GM18858 (cell line): ENCODE results near the gene CCDC73.
"Not testable (repeated sequence)": the region's sequence is repeated elsewhere in the genome, so short reads cannot be mapped to it uniquely, and the experiment has no call there.

ENCODE experiments used
- ATAC-seq: cut with Tn5 transposase; IDR thresholded peaks from one replicate; pipeline ENCODE4 v1.9.1; 2021; ENCODE audit not compliant: unreplicated experiment

CCDC73 gene

GRCh38 chr11:32706985-32707741, 87.3 kb downstream of the CCDC73 start:
- peak; percentile 98 for ATAC-seq

- ATAC-seq: no peak
Measured at GRCh38 chr11:32705309-32706033, 89.0 kb downstream of the CCDC73 start.

- ATAC-seq: no peak
Measured at GRCh38 chr11:32704775-32705174, 89.7 kb downstream of the CCDC73 start.

- ATAC-seq: no peak
Measured at GRCh38 chr11:32704261-32704660, 90.2 kb downstream of the CCDC73 start.

DNA sequence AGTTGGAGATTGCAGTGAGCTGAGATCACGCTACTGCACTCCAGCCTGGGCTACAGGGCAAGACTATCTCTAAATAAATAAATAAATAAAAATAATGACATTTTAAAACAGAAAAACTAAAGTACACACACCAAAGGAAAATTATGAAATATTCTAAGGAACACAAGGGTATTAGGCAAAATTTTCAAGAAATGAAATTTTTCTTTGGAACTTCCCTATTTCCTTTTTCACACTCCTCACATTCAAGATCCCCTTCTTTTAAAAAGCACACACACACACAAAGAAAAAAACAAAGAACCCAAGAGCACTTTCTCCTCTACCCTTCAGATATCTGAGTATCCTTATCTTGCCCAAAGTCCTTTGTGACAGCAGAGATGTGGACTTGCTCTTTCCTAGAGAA, 92.8 kb downstream of the CCDC73 start:
- ATAC-seq: no peak

DNA sequence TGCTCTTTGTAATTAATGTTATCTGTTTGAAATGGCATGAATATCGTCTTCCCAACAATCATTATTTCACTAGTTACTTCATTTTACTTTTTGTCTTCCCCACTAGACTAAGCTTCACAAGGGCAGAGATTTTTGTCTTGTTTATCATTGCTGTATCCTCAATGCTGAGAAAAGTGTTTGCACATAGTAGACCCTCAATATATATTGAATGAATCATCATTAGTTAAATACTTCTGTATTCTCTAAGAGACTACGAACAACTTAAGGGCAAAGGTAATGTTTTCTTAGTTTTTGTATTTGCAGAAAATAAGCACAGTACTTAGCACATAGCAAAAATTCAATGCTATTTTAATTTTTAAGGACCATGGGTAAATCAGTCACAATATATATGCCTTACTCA, 95.9 kb downstream of the CCDC73 start:
- no peak for ATAC-seq

DNA sequence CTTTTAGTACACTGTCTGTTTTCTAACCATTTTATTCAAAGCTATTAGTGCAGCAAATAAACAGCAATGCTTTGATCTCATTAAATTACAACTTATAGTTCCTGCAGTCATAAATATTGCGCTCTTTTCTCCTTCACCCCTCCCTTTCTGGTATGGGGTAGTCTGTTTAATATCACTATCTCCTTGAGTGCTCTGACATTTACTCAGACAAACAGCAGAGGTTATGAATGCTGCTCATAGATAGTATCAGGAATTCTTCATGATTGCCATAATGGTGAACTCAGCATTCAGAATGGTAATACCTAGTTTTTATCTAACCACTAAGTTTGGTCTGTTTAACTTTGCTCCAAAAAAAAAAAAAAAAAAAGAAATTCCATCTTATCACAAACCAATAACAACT, 123.4 kb downstream of the CCDC73 start:
- ATAC-seq: no peak

GRCh38 chr11:32659672-32660071, 134.8 kb downstream of the CCDC73 start:
- no peak for ATAC-seq

DNA sequence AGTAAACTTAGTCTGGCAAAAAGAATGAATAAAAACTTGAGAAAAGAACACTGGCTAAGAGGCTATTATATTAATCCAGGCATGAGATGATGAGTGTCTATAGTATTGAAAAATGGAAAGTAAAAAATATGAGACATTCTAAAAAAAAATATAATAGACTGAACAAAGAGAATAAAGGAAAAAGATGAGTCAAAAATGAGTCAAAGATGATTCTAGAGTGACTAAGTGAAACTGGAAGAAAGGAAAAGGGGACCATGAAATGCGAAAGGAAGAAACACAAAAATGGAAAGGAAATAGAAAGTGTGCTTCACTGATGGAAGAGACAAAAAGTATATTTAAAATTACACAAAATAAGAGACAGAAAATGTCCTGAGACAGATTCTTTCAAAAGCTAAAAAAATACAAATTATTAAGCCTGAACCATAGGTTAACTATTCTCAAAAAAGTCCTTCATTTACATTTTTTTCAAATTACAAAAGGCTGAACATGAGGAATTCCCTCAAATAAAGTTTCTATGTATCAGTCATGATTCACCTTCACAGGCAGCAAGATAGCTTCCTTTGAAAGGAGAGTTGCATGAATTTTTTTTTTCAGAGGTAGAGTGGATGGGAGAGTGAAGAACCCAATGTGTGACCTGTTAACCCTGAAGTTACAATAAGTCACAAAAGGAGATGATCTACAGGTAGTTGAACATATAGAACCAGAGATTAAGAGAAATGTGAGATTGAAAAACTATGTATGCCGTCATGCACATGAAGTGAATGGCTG, 135.6 kb downstream of the CCDC73 start:
- no peak for ATAC-seq

- no peak for ATAC-seq
Measured at GRCh38 chr11:32643526-32643925, 150.9 kb downstream of the CCDC73 start.

GRCh38 chr11:32641361-32641760, 153.1 kb downstream of the CCDC73 start:
- ATAC-seq: no peak

GRCh38 chr11:32635819-32636218, 158.6 kb downstream of the CCDC73 start:
- ATAC-seq: no peak

GRCh38 chr11:32630844-32631243, 163.6 kb downstream of the CCDC73 start:
- ATAC-seq: no peak

- no peak for ATAC-seq
Measured at GRCh38 chr11:32616903-32617302, 177.6 kb downstream of the CCDC73 start.

GRCh38 chr11:32615422-32615821, 179.0 kb downstream of the CCDC73 start:
- ATAC-seq: no peak

- no peak for ATAC-seq
Measured at GRCh38 chr11:32613500-32614151, 180.8 kb downstream of the CCDC73 start.

GRCh38 chr11:32610797-32611352, 183.6 kb downstream of the CCDC73 start:
- no peak for ATAC-seq

GRCh38 chr11:32608826-32609225, 185.6 kb downstream of the CCDC73 start:
- not testable (repeated sequence) for ATAC-seq

- ATAC-seq: no peak
Measured at GRCh38 chr11:32606220-32606619, 188.2 kb downstream of the CCDC73 start.

DNA sequence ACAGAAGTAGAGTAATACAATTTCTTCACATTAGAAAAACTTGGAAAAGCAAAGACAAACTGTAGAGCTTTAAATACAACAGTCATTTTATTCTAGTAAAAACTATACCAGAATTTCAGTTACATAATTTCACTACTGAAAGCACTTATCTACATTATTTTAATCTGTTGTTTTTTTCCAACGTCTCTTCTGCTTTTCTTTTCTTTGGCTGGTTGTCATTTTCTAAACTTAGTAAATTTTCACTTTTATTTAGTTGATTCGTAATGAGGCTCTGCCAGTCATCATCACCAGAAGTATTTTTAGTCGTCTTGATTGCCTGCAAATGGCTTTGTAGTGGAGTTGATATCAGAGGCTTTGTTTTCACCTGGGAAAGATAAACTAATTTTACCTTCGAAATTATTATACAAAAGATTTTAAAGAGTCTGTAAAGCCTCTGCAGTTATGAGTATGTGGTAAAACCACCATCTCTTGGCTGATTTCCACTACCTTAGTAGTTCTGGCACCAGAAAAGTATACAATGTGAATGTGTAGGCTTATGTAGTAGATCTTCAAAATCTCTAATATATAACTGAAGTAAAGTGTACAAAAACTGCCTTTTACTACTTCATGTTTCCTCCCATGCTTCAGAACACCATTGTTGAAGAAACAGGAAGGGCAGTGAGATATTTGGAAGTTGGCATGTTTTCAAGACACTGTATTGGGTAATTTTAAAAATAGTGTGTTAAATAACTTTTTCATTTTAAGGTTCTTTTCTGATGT, 191.6 kb downstream of the CCDC73 start:
- ATAC-seq: no peak
